Dedifferentiated amniotic fluid mesenchymal stem cell (primary cell): Measurements from ENCODE around the gene FAN1.

ENCODE experiments used
- DNase-seq: peaks from one replicate; pipeline ENCODE4 v3.0.0-alpha.2; 2016; ENCODE audit errors: extremely low spot score

FAN1 gene

GRCh38 chr15:30921106-30921505 is 17.4 kb downstream of the FAN1 start:
- DNase-seq, result no peak

DNA sequence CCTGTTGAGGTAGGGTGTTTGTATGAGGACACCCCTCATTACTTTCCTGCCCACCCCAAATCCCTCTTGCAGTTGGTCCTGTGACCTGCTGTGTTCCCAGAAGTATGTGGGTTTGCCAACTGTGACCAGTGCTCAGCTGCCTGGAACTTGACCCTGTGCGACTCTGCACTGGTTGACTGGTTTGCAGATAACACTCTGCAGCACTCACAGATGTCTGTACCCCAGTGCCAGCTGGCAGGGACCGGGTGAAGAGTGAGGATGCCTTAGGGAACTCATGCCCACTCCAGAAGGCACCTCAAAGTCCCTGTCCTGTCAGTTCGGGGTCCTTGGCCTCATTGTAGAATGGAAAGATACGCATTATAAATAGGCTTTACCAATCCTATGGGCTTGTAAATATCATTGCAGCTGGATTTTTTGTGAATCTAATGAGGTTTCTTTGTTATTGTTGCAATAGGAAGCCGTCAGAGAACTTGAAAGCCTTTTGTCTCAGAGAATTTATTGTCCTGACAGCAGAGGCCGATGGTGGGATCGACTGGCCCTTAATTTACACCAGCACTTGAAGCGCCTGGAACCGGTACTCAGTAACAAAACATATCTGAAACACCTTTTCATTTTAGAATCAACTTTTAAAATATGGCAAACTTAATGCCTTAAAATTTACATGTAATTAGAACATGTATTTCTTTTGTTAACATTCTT is 18.2 kb downstream of the FAN1 start:
- no peak for DNase-seq

- peak; percentile 72 for DNase-seq
Observed at GRCh38 chr15:30922480-30923311, 19.0 kb downstream of the FAN1 start.

DNA sequence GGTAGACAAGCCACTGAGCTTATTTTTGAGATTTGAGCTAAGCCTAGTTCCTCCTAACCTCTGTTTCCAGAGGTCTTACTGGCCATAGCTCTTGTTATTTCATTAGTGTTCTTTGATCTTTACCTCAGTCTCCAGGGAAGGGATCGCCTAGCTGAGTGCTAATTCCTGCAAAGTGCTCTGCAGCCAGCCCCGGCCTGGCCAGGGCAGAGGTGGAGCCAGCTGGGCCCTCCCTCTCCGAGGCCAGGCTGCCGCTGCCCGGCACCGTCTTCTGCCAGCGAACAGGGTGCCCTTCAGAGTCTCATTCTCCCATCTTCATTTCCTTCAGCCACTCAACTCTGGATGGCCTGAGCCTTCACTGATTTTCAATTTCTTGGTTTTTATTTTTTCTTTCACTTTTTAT is 19.7 kb downstream of the FAN1 start:
- no peak for DNase-seq

DNA sequence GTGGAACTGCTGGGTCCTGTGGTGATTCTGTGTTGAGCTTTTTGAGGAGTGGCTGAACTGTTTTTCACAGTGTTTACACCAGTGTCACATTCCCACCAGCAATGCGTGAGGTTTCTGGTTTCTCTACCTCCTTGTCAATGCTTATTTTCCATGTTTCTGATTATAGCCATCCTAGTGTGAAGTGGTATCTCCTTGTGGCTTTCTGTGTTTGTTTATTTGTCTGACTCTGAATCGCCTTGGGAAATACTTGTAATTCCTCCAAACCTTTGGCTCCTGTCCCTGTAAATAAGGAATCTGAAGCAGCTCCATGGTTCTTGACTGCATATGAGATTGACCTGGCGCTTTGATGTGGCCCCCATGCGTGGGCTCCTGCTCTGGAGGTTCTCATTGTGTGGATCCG is 20.6 kb downstream of the FAN1 start:
- DNase-seq, result peak; percentile 29

DNA sequence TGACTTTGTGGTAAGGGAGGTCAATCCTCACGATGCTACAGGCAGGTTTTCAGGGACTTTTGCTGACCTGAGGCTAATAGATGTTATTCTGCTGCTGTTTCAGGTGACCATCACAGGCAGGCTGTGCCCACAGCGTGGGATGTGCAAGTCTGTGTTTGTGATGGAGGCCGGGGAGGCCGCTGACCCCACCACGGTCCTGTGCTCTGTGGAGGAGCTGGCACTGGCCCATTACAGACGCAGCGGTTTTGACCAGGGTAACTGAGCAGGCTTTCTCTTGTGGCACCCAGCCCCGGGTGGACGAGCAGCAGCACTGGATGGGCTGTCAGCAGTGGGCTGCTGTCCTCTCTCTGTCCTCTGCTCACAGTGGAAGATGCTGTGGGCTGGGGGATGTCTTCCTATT is 22.0 kb downstream of the FAN1 start:
- DNase-seq, result no peak

DNA sequence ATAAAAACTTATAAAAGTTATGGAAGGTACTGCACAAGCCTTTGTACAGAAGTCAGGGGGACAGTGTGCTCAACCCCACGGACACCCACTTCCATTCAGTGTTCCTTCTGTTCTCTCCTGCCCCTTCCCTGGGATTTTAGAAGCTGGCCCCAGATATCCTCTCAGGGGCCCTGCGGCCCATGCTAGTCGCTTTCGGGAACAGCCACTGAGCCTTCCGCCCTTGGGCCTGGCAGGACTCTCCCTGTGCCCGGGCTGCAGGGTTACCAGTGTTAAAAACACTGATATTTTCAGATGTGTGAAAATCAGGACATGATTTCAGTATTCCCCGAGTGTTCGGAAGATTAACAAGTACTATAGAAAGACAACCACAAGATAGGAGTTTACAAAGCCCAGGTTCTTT is 22.4 kb downstream of the FAN1 start:
- DNase-seq, result no peak

- no peak for DNase-seq
Observed at GRCh38 chr15:30927148-30927761, 23.5 kb downstream of the FAN1 start.

DNA sequence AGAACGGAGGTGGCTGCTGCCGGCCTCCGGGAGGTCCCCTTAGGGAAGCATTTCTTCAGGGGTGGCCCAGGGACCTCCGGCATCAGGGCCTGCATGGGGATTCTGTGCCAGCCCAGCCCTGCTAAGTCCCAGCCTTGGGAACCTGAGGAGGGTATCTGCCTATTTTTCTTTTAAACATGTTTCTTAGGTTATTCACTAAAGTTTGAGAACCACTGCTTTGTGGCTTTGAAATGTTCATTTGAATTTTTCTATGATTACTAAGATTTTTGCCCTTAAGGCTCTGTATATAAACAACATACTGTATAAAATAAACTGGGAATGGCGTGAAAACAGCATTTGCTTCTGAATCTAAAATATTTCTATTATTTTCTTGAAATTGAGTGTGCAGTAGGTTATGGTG is 24.4 kb downstream of the FAN1 start:
- DNase-seq, result no peak

DNA sequence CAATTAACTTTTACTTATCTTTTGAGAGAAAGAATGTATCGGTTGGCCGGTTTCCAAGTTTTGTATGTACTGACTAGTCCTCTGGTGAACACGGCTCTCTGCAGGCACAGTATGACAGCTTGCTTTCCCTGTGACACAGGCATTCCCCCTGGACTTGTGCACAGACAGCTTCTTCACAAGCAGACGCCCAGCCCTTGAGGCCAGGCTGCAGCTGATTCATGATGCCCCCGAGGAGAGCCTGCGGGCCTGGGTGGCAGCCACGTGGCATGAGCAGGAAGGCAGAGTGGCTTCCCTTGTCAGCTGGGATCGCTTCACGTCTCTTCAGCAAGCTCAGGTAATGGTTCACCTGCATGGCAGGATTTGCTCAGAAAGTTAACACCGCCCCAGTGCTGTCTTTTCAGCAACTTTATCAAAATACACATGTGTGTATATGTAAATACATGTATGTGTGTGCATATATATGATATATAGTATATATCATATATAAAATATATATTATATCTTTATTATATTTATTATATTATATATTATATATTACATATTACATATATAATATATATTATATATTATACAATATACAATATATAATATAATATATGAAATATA is 25.5 kb downstream of the FAN1 start:
- DNase-seq, result no peak

- DNase-seq, result no peak
Observed at GRCh38 chr15:30929982-30930381, 26.3 kb downstream of the FAN1 start.

GRCh38 chr15:30930422-30930821 is 26.7 kb downstream of the FAN1 start:
- no peak for DNase-seq

- no peak for DNase-seq
Observed at GRCh38 chr15:30933293-30933692, 29.6 kb downstream of the FAN1 start.

- no peak for DNase-seq
Observed at GRCh38 chr15:30939161-30939560, 35.4 kb downstream of the FAN1 start.

DNA sequence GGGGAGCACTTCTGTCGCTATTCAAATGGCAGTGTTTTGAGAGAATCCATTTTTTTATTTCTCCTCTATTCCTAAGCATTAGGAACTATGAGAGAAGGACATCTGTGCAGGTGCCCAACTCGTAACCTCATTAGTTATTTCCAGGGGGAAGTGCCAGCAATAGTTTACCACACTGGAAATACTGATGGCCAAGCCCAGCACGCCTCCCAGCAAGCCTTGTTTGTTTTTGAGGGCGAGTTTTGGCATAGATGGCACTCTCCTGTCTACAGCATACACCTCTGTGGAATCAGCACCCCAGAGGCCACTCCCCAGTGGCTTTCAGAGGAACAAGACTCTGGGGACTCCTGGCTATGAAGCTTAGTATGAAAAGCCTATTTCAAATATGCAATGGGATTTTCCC is 36.6 kb downstream of the FAN1 start:
- DNase-seq, result no peak

- DNase-seq, result no peak
Observed at GRCh38 chr15:30941520-30941919, 37.8 kb downstream of the FAN1 start.

GRCh38 chr15:30943654-30944335 is 40.1 kb downstream of the FAN1 start:
- DNase-seq, result no peak

DNA sequence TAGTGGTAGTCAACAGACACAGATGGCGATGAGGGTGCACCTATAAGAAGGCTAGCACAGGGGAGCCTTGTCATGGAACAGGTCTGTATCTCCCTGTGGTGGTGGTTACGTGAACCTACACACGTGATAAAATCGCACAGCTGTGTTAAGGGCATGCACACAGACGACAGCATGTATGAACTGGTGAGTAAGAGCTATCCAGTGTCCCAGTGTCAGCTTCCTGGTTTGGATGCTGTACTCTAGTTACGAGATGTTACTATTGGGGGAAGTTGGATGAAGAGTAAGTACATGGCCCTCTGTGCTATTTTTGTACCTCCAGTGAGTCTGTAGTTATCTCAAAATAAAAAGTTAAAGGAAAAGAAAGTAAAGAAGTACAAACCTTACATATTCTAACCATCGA is 49.5 kb downstream of the FAN1 start:
- no peak for DNase-seq

- DNase-seq, result peak; percentile 65
Observed at GRCh38 chr15:30953731-30954378, 50.1 kb downstream of the FAN1 start.

DNA sequence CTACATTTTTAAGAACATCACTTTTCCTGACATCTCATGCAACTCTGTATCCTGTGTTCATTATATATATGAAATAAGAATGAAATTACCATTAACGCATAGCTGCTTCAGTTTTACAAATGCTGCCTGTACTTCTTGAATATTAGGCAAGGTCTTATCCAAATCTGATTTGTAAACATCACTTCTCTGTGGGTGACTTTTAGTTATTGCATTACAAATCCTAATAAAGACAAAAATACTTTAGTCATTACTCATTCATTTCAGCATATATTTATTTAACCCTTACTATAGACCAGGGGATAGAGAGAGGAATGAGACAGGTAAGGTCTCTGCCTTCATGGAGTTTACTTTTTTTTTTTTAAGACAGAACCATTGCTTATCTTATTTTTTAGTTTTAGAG is 51.0 kb downstream of the FAN1 start:
- no peak for DNase-seq
